Vagina (tissue), 2 donors: Measurements from ENCODE around the gene NSUN4. TPM values are rescaled to one million over a fixed set of nuclear protein-coding genes. Genes with fewer than 3 reads are reported as not detected.
"Not testable (repeated sequence)": the region's sequence is repeated elsewhere in the genome, so short reads cannot be mapped to it uniquely, and the experiment has no call there.

Source experiments
- DNase-seq, 2 donors: peaks; one replicate each; pipeline ENCODE4 v3.0.0-alpha.2; 2017; ENCODE audit errors: extremely low spot score in 2 of 2
- H3K27ac ChIP-seq: fragments of 200-600 bp; sonication (generic); one replicate; pipeline ENCODE4 v1.5.1; 2019
- H3K27me3 ChIP-seq: fragments of 200-600 bp; sonication (generic); one replicate; pipeline ENCODE4 v1.5.1; 2019
- H3K36me3 ChIP-seq, 2 donors: fragments of 200-600 bp; sonication (generic); one replicate each; pipeline ENCODE4 v1.5.1; 2017 to 2019
- H3K4me1 ChIP-seq: fragments of 200-600 bp; sonication (generic); one replicate; pipeline ENCODE4 v1.5.1; 2019
- H3K4me3 ChIP-seq, 2 donors: fragments of 200-600 bp; sonication (generic); 1 replicate in 1 of 2; 2 replicates in 1 of 2; pipeline ENCODE4 v1.5.1; 2016 to 2019
- H3K9me3 ChIP-seq: fragments of 200-600 bp; sonication (generic); one replicate; pipeline ENCODE4 v1.5.1; 2019
- POLR2A ChIP-seq, 2 donors: fragments of 450-650 bp; IDR thresholded peaks; one replicate each; pipeline ENCODE4 v1.6.1; 2017; ENCODE audit warnings: antibody characterized with exemption in 2 of 2, mild to moderate bottlenecking in 2 of 2, moderate library complexity in 2 of 2
- POLR2AphosphoS5 ChIP-seq, 2 donors: sonication (generic); formaldehyde crosslinking; IDR thresholded peaks; one replicate each; pipeline ENCODE4 v1.9.0; 2017; ENCODE audit warnings: antibody characterized with exemption in 2 of 2, mild to moderate bottlenecking in 2 of 2, low read depth in 1 of 2; ENCODE audit not compliant: insufficient read depth in 1 of 2
- intact Hi-C: fragments of 100-400 bp; cut with DNase I; formaldehyde crosslinking; loops from one replicate; pipeline ENCODE4 v1.15.1; 2023
- total RNA-seq: library from RNA; depleted of rRNA; stranded (reverse); fragments of >200 nt; gene quantifications from one replicate; pipeline ENCODE4 v1.2.3, GENCODE V29; 2016
- TF ChIP-seq, protein P1 (sequence below), 3 experiments: fragments of 450-650 bp in 2 of 3; fragments of 200-600 bp in 1 of 3; sonication (generic) in 1 of 3; IDR thresholded peaks; one replicate each; pipeline ENCODE4 v1.5.1; 2017 to 2019; ENCODE audit warnings: antibody characterized with exemption in 3 of 3, mild to moderate bottlenecking in 2 of 3, moderate library complexity in 2 of 3

NSUN4 gene
- total RNA-seq, 1 donor from 2014 or later = 21.4 TPM

GRCh38 chr1:46325285-46326076, 15.1 kb upstream of the NSUN4 start:
- intact Hi-C loops, H3K4me3 ChIP-seq, H3K27me3 ChIP-seq, H3K27ac ChIP-seq, H3K9me3 ChIP-seq, DNase-seq, H3K4me1 ChIP-seq, H3K36me3 ChIP-seq: not testable (repeated sequence)

GRCh38 chr1:46328182-46328581, 12.4 kb upstream of the NSUN4 start:
- H3K36me3 ChIP-seq, H3K27me3 ChIP-seq, H3K4me1 ChIP-seq, intact Hi-C loops, H3K9me3 ChIP-seq, H3K27ac ChIP-seq, H3K4me3 ChIP-seq, DNase-seq: not testable (repeated sequence)

GRCh38 chr1:46329807-46330206, 10.8 kb upstream of the NSUN4 start:
- H3K4me1 ChIP-seq, H3K36me3 ChIP-seq, H3K4me3 ChIP-seq, intact Hi-C loops, H3K27me3 ChIP-seq, H3K27ac ChIP-seq, DNase-seq, H3K9me3 ChIP-seq: not testable (repeated sequence)

GRCh38 chr1:46330381-46330780, 10.2 kb upstream of the NSUN4 start:
- DNase-seq, H3K27me3 ChIP-seq, H3K27ac ChIP-seq, intact Hi-C loops, H3K4me1 ChIP-seq, H3K36me3 ChIP-seq, H3K4me3 ChIP-seq, H3K9me3 ChIP-seq: not testable (repeated sequence)

- H3K27me3 ChIP-seq, H3K27ac ChIP-seq, H3K4me1 ChIP-seq, H3K4me3 ChIP-seq, H3K36me3 ChIP-seq, intact Hi-C loops, H3K9me3 ChIP-seq, DNase-seq: not testable (repeated sequence)
Measured at GRCh38 chr1:46331786-46332540, 8.6 kb upstream of the NSUN4 start.

GRCh38 chr1:46333300-46334029, 7.1 kb upstream of the NSUN4 start:
- Histone ChIP-seq H3K27me3 (no peaks in the 10 kb centered on the region), H3K27ac (no peak overlapping the region), H3K4me1 (no peaks in the 10 kb centered on the region), H3K4me3 (no peak overlapping the region), H3K9me3 (no peaks in the 10 kb centered on the region), H3K36me3 (no peaks in the 10 kb centered on the region)
- no peak for DNase-seq
- intact Hi-C loops = no loop called here
- TF ChIP-seq, protein P1, sequence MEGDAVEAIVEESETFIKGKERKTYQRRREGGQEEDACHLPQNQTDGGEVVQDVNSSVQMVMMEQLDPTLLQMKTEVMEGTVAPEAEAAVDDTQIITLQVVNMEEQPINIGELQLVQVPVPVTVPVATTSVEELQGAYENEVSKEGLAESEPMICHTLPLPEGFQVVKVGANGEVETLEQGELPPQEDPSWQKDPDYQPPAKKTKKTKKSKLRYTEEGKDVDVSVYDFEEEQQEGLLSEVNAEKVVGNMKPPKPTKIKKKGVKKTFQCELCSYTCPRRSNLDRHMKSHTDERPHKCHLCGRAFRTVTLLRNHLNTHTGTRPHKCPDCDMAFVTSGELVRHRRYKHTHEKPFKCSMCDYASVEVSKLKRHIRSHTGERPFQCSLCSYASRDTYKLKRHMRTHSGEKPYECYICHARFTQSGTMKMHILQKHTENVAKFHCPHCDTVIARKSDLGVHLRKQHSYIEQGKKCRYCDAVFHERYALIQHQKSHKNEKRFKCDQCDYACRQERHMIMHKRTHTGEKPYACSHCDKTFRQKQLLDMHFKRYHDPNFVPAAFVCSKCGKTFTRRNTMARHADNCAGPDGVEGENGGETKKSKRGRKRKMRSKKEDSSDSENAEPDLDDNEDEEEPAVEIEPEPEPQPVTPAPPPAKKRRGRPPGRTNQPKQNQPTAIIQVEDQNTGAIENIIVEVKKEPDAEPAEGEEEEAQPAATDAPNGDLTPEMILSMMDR (IDR thresholded peaks at IDR 0.05) = no peak
- no peak for TF ChIP-seq POLR2AphosphoS5 (IDR thresholded peaks at IDR 0.05; ENCODE audit: insufficient read depth in 1 of 2, low read depth in 1 of 2)
- no peak for TF ChIP-seq POLR2A (IDR thresholded peaks at IDR 0.05)

DNA sequence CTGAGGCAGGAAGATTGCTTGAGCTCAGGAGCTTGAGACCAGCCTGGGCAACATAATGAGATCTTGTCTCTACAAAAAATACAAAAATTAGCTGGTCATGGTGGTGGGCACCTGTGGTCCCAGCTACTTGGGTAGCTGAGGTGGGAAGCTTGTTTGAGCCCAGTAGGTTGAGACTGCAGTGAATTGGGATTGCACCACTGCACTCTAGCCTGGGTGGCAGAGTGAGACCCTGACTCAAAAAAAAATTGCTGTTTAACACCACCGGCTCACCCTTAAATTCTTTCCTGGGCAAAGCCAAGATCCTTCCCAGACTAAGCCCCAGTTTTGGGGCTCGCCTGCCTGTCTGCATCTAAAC, 6.6 kb upstream of the NSUN4 start:
- H3K4me3 ChIP-seq = no peak overlapping the region
- no peak overlapping the region for H3K27ac ChIP-seq
- H3K4me1 ChIP-seq = no peaks in the 10 kb centered on the region
- no peaks in the 10 kb centered on the region for H3K9me3 ChIP-seq
- DNase-seq = no peak
- H3K36me3 ChIP-seq = no peaks in the 10 kb centered on the region
- TF ChIP-seq POLR2A (IDR thresholded peaks at IDR 0.05) (no peak), POLR2AphosphoS5 (IDR thresholded peaks at IDR 0.05; ENCODE audit: insufficient read depth in 1 of 2, low read depth in 1 of 2) (no peak)
- TF ChIP-seq, protein P1 (IDR thresholded peaks at IDR 0.05) = no peak
- intact Hi-C loops = no loop called here
- no peaks in the 10 kb centered on the region for H3K27me3 ChIP-seq
